Activated CD4-positive, alpha-beta T cell treated with anti-CD3 and anti-CD28 coated beads, Interleukin-2, amount 50 U/mL, for 24 hours (primary cell): Measurements from ENCODE around the gene CTIF.

Experiments
- DNase-seq, 2 donors: peaks; one replicate each; pipeline ENCODE4 v3.0.0-alpha.2; 2020; ENCODE audit warnings: low read depth in 1 of 2, low spot score in 1 of 2

CTIF gene

GRCh38 chr18:48573632-48574283 is 34.9 kb downstream of the CTIF start:
- DNase-seq, result no peak

DNA sequence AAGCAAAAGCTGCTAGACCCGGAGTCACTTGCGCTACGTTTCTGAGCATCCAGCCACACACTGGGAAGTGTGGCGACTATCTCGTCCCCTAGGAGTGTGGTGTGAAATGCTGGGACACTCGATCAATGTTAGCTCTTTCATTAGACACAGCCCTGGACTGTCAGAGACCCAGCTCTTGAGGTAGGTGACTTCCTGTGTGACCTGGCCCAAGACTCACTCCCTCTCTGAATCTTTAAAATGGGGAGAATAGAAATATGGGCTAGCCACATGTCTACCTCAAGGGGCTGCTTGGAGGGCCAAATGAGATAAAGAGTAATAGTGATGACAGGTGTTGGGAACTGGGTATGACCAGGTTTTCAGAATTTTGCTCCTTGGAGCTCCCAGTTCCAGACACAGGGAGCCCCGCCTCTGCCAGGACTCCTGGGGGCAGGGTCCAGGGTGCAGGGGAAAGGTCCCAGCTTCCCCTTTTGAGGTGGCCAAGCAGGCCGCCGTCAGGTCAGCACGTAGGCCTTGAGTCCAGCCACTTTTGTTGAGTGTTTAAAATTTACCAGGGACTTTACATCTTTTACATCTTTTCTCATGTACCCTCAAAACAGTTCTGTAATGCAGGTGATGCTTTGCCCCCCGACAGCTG is 36.0 kb downstream of the CTIF start:
- no peak for DNase-seq

- DNase-seq, result no peak
Measured at GRCh38 chr18:48575301-48575657, 36.4 kb downstream of the CTIF start.

DNA sequence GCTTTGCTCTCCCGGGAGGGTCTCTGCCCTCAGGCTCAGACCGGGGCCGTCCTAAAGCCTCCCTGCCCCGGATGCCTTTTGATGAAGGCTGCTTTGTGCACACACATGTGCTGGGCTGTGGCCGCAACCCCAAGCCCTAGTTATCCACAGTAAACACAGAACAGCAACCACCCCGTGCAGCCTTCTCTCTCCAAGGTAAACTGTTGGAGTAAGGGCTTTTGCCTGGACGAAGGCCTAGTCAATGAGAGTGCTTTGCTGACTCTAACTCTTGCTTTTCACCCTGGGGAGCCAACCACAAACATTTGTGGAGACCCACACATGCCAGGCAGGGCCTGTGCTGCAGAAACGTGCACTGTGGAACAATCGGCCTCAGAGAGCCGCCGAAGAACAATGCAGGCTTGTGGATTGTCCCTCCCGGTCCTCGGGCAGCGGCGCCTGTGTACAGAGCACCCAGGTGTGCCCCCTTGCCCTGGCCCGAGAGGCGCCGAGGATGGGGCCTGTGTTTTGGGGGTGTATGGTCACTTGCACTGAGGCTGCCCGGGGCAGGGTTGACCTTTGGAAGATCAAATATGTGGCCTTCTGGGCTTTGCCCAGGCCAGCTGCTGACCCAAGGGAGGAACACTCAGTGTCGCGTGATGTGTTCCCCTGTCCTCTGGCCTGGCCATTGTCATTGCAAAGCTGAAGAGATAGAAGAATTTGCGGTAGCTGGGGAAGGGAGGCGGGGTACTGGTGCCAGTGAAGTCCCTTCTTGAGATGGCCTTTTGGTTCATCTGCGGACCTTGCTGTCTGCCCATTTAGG is 37.0 kb downstream of the CTIF start:
- DNase-seq, result no peak

DNA sequence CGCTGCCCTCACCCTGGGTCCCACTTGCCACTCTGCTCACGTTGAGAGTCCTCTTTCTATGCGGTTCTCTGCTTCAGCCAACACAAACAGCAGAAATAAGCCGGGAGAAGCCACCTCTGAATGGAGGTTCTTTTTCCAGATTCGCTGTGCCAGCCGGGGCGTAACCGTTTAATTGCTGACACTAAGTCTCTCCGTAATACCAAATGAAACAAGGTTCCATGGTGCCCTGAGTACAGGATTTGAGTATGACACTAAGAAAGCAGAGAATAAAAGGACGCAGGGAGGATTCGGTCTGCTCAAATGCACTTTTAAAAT is 37.6 kb downstream of the CTIF start:
- no peak for DNase-seq

DNA sequence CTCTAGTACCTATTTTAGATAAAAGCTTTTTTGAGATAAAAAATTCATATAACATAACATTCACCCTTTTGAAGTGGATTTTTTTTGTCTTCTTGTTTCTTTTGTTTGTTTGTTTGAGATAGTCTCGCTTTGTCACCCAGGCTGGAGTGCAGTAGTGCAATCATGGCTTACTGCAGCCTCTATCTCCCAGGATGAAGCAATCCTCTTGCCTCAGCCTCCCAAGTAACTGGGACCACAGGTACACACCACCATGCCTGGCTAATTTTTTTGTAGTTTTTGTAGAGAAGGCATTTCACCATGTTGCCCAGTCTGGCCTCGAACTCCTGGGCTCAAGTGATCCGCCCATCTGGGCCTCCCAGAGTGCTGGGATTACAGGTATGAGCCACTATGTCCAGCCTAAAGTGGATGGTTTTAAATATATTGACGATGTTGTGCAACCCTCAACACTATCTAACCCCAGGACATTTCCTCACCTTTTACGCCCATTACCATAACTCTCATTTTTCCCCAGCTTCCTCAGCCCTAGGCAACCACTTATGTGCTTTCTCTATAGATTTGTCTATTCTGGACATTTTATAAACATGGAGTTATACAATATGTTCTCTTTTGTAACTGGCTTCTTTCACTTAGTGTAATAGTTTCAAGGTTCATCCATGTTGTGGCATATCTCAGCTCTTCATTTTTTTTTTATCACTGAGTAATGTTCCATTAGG is 38.8 kb downstream of the CTIF start:
- no peak for DNase-seq

DNA sequence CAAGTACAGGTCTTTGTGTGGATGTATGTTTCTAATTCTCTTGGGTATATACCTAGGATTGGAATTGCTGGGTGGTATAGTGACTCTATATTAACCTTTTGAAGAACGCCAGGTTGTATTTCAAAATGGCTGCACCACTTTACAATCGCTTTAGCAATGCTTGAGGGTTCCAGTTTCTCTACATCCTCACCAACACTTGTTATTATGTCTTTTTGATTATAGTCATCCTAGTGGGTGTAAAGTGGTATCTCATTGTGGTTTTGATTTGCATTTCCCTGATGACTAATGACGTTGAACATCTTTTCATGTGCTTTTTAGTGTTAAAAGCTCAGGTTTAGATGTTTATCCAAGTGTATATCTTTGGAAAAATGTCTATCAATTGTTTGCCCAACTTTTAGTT is 39.5 kb downstream of the CTIF start:
- DNase-seq, result no peak

- DNase-seq, result no peak
Measured at GRCh38 chr18:48580066-48580465, 41.2 kb downstream of the CTIF start.

DNA sequence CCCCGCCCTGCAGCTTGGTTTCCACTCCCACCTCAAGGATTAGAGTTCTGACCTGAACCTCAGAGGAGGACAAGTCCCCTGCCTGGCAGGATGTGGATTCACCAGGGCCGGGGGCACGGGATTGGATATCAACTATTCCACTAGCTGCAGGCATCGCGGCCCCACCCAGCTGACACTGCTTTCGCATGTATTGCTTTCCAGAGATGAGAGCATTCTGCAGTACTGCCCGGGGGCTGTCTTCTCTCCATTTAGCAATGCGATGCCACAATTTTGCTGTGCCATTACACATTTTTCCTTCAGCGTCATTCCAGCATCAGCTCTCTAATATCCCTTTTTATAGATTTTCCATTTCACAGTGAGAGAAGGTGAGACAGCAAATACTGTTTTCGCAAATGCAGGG is 42.0 kb downstream of the CTIF start:
- DNase-seq, result no peak

DNA sequence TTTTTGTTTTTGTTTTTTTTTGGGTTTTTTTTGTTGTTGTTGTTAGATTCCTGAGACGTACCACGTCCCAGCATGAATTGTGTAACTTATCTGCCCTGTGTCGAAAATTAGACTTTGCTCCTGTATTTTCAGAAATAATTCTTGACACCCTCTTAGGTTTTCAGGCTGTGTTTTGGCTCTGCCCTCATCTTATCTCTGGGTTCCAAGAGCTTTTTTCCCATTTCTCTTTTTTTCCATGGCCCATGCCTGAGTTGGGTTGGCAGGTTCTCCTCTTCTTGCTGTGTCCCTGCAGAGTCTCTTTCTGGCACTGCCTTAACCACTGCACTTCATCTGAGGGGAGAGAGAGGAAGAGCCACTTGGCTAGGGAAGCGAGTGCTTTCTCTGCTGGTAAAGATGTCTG is 42.4 kb downstream of the CTIF start:
- no peak for DNase-seq

DNA sequence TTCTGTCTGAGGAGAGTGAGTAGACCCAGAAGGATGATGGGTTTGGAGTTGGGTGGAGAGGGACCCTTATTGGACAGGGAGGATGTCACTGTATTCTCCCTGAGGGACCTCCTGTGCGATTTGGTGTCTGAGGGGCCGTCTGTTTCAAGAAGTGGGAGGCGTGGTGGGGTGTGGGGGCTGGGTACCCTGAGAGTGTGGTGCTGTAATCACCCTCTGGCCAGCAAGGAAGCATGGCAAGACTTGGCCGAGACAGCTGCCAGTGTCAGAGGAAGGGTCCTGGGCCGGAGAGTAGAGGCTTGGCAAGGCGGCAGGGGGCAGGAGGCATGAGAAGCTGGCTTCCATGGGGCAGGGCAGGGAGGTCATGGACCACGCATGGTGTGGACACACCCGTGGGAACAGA is 43.1 kb downstream of the CTIF start:
- no peak for DNase-seq

DNA sequence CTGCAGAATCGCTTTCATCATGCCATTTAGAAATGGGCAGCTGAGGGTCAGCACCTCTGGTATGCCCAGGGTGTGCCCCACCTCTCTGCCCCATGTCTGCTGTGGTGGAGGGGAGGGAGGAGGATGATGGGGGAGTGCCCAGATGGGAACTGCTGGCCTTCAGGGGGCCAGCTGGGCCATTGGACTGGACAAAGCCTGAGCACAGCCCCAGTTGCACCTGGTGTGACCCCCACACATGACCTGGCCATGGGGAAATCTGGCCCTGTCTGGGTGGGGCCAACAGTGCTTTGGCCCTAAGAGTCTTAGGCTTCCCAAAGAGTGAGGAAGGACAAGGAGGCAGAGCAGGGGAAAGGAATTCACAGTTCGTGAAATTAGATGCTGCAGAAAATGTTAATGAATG is 44.1 kb downstream of the CTIF start:
- no peak for DNase-seq

- DNase-seq, result no peak
Measured at GRCh38 chr18:48583573-48583972, 44.7 kb downstream of the CTIF start.

DNA sequence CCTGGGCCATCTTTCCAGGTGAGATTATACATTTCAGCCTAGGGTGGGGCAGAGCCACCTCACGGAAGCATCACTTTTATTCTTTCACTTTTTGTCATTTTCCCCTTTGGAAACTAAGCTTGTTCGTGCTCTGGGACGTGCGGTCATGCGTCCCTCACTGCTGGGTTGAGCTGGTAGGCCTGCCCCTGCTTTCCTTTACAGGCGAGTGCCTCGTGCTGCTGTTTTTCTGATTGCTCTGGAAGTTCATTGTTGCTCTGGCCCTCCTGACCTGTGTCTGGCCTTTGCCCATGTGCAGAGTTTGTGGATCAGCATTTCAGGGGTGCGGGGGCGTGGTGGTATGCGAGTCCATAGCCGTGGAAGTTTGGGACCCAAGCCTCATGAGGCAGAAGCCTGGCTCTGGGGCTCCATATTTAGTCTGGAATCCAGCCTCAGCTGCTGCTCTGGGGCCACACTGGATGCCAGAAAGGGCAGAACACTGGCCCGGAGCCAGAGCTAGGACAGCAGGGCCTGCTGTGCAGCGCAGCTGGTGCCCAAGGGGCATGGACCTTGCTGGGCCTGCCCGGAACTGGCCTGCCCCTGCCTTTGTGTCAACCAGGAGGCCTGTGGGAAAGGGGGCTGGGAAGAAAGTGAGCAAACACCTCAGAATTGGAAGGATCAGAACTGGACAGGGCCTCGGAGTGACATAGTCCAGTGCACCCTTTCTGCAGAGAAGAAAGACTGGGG is 51.1 kb downstream of the CTIF start:
- DNase-seq, result no peak

GRCh38 chr18:48590678-48591077 is 51.8 kb downstream of the CTIF start:
- DNase-seq, result no peak

DNA sequence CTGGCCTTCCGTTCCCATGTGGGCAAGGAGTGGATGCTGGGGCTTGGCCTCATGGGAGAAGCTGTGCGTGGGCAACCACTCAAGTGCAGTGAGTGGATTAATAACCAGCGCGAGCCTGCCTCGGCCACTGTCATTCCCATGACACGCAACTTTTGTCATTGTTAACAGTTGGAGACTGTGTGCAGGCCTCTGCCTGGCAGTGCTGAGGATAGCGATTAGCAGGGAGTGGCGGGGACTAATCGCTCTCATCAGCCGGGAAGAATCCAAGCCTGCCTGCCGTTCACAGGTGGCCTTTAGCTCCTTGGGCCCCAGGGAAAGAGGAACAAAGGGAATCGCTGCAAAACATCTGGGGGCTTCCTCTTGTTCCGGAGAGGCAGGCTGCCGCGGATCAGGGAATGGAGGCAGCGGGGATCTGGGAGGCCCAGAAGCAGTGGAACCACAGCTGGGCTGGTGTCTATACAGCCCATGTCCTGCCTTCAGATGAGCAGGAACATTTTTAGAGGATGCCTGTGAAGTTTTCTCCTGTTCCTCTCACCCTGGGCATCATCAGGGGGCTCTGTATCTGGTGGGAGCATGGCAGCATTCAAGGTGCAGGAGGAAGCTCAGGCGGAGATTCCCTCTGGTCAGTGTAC is 53.8 kb downstream of the CTIF start:
- DNase-seq, result no peak

GRCh38 chr18:48594471-48595094 is 55.8 kb downstream of the CTIF start:
- no peak for DNase-seq

DNA sequence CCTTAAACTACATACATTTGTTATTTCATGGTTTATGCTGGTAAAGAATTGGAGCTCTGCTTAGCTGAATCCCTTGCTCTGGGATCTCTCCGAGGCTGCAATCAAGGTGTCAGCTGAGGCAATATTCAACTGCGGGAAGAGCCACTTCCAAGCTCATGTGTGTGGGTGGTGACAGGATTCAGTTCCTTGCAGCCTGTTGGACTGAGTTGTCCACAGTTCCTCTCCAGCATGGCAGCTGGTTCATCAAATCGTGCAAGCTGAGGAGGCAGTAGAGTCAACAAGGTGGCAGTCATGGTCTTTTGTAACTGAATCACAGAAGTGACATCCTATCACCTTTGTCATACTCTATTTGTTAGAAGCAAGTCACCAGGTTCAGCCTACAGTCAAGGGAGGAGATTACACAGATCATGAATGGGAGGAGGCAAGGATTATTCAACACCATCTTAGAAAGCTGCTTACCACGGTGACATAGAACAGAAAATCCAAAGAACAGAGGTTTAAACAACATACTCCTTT is 56.9 kb downstream of the CTIF start:
- no peak for DNase-seq

DNA sequence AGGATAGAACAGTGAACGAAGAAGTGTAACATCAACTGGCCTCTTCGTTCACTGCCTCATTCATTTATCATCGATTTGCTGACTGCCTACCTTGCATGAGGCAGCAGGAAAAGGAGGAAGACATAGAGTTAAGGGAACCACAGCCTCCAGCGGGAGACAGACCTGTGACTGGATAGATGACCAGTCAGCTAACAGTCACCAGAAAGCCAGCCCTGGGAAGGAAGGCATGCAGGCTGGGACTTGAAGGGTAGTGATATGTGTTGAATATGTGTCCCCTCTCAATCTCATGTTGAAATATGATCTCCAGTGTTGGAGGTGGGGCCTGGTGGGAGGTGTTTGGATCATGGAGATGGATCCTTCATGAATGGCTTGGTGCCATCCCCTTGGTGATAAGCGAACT is 58.3 kb downstream of the CTIF start:
- DNase-seq, result no peak

GRCh38 chr18:48597671-48598070 is 58.8 kb downstream of the CTIF start:
- DNase-seq, result no peak
